H1 (cell line): Measurements from ENCODE around the gene TMEM273. TPM values are rescaled to one million over a fixed set of nuclear protein-coding genes. Genes with fewer than 3 reads are reported as not detected.

Source experiments
- BACH1 ChIP-seq: IDR thresholded peaks from 2 replicates; pipeline ENCODE4 v1.6.1; 2012; ENCODE audit warnings: low read length, improper control_type of control experiment
- BRCA1 ChIP-seq: IDR thresholded peaks from 2 replicates; pipeline ENCODE4 v1.6.1; 2012; ENCODE audit warnings: low read depth, low read length, improper control_type of control experiment
- CHD7 ChIP-seq: fragments of 300-600 bp; sonication (generic); IDR thresholded peaks from 2 replicates; pipeline ENCODE4 v1.7.1; 2012; ENCODE audit warnings: low read length, moderate library complexity, mild to moderate bottlenecking, inconsistent platforms; ENCODE audit not compliant: insufficient replicate concordance
- CREB1 ChIP-seq: IDR thresholded peaks from 2 replicates; pipeline ENCODE4 v1.6.1; 2012; ENCODE audit warnings: inconsistent platforms
- JUN ChIP-seq: IDR thresholded peaks from 2 replicates; pipeline ENCODE4 v1.6.1; 2011; ENCODE audit warnings: low read depth, mild to moderate bottlenecking, improper control_type of control experiment, low read length
- PHF8 ChIP-seq: fragments of 200-600 bp; sonication (generic); conservative IDR thresholded peaks from 2 replicates; pipeline ENCODE4 v1.7.1; 2012; ENCODE audit warnings: low read depth, mild to moderate bottlenecking, inconsistent platforms, low read length, moderate library complexity
- POLR2AphosphoS5 ChIP-seq: IDR thresholded peaks from 2 replicates; pipeline ENCODE4 v1.6.1; 2011; ENCODE audit warnings: low read depth, low read length
- RBBP5 ChIP-seq: IDR thresholded peaks from 2 replicates; pipeline ENCODE4 v1.7.1; 2012; ENCODE audit warnings: low read depth, mild to moderate bottlenecking, inconsistent platforms, low read length, moderate library complexity, borderline replicate concordance
- SP2 ChIP-seq: IDR thresholded peaks from 2 replicates; pipeline ENCODE4 v1.6.1; 2012; ENCODE audit warnings: mild to moderate bottlenecking, low read length, inconsistent platforms
- SRF ChIP-seq: IDR thresholded peaks from 2 replicates; pipeline ENCODE4 v1.6.1; 2011; ENCODE audit warnings: mild to moderate bottlenecking, low read depth, low read length, moderate library complexity
- ZNF274 ChIP-seq: IDR thresholded peaks from 2 replicates; pipeline ENCODE4 v1.7.0; 2012; ENCODE audit warnings: low read length, borderline replicate concordance; ENCODE audit errors: extremely low read depth
- polyA plus RNA-seq, 7 experiments: library from polyadenylated mRNA; depleted of rRNA in 3 of 7; stranded (reverse) in 5 of 7; unstranded in 2 of 7; fragments of >200 nt in 5 of 7; fragments of 200-250 nt in 2 of 7; gene quantifications; 1 replicate in 5 of 7; 2 replicates in 1 of 7; 4 replicates in 1 of 7; pipeline versions ENCODE4 v1.2.1 to v1.2.3, GENCODE V29; 2011 to 2013; ENCODE audit warnings: missing spikeins in 2 of 7, mixed read lengths in 2 of 7
- total RNA-seq: library from RNA; stranded (reverse); fragmentation: NEBNext Ultra II Directional; extraction: Animal tissue kit (Norgen Biotek cat#: 25700); gene quantifications from 2 replicates; pipeline ENCODE4 v1.2.1, GENCODE V29; 2021
- TF ChIP-seq, protein P1 (sequence below): IDR thresholded peaks from 2 replicates; pipeline ENCODE4 v1.6.1; 2011; ENCODE audit warnings: low read depth, mild to moderate bottlenecking, low read length; ENCODE audit not compliant: insufficient read depth

The TMEM273 gene
- total and polyA plus RNA-seq, 2 of the 8 experiments (the other 6 are each of a cell fraction or from before 2014, with no cell fraction given), result not detected

DNA sequence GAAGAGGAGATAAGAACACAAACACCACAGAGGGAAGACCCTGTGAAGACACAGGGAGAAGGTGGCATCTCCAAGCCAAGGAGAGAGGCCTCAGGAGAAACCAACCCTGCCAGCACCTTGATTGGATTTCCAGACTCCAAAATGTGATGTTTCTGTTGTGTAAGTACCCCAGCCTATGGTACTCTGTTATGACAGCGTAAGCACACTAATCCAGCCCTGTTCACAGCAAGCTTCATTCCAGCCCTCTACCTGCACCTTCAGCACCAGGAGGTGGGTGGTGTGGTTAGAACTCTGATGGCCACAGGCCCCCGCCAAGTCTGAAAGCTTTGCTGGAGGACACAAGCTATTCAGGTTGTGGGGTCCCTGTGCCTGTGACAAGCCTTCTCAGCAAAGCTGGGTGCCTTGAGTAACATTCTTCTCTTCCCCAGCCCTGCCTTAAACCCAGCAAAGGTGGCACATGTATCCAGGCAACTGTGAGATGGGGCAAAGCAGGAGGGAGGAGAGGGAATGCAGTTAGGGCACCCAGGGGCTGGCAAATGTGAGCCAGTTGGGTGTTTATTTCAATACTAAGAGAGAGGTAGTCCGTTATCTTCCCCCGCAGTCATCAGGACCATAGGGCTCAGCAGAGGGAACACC lies 77.4 kb downstream of the TMEM273 start (continued):
- TF ChIP-seq CHD7 (no peak), BRCA1 (no peak), BACH1 (no peak), ZNF274 (no peak), SP2 (no peak), SRF (no peak), CREB1 (no peak), POLR2AphosphoS5 (no peak), RBBP5 (no peak), JUN (no peak), PHF8 (no peak)
- TF ChIP-seq, protein P1, sequence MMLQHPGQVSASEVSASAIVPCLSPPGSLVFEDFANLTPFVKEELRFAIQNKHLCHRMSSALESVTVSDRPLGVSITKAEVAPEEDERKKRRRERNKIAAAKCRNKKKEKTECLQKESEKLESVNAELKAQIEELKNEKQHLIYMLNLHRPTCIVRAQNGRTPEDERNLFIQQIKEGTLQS, result no peak
